Measurements from ENCODE around the gene PLA2G4A.

PLA2G4A gene

DNA sequence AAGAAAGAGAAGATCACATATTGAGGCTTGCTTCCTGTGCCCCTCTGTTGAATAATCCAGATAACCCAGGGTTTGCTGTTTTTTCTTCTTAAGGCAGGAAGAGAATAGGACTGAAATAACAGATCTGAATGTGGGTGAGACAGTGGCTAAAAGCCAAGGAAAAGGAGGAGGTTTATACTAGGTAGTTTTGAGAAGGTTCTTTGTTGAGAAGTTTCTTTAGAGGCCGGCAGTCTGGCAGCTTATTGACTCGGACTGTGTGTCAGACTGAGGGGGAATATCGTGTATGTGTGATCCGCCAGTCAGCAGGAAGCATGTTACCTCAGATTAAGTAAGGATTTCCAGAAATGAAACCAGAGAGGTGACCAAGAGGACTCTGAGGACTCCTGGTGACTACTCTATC is 119.8 kb downstream of the PLA2G4A start:
- DNase-seq (ENCODE audit: low read depth): no peak
- no peak for TF ChIP-seq CTCF (IDR thresholded peaks at IDR 0.05; ENCODE audit: control insufficient read depth, extremely low read depth, insufficient read depth)
- no peak overlapping the region for H3K4me3 ChIP-seq (ENCODE audit: low read depth, low read length)

DNA sequence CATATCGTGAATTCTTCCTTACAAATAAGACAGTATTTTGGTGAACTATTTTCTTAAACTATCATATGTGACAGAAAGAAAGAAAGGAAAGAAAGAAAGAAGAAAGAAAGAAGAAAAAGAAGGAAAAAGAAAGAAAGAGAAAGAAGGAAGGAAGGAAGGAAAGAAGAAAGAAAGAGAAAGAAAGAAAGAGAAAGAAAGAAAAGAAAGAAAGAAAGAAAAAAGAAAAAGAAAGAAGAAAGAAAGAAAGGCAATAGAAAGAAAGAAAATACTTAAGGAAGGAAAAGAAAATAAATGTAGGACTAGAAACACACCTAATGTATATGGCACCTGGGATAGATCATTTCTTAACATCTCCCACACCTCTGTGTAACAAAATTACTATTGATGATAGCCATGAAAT is 120.4 kb downstream of the PLA2G4A start:
- no peak overlapping the region for H3K4me3 ChIP-seq (ENCODE audit: low read depth, low read length)
- no peak for DNase-seq (ENCODE audit: low read depth)
- TF ChIP-seq CTCF (IDR thresholded peaks at IDR 0.05; ENCODE audit: control insufficient read depth, extremely low read depth, insufficient read depth): no peak

DNA sequence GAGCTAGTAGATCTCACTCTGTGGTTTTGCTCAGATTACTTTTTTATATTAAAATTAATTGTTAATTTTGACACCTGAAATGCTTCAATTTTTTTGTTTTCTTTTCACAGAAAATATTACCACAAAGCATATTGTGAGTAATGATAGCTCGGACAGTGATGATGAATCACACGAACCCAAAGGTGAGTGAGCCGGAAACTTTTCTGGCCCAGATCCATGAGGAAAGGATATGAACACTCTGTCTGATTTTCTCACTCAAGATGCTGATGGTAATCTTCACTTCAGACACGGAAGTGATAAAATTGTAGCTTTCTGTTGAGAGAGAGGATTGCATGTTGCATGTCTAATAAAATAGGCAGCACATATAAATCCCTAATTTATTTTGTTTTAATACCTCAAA is 121.8 kb downstream of the PLA2G4A start:
- TF ChIP-seq CTCF (IDR thresholded peaks at IDR 0.05; ENCODE audit: control insufficient read depth, extremely low read depth, insufficient read depth): no peak
- no peak for DNase-seq (ENCODE audit: low read depth)

GRCh38 chr1:186953876-186954275 is 125.1 kb downstream of the PLA2G4A start:
- no peak for TF ChIP-seq CTCF (IDR thresholded peaks at IDR 0.05; ENCODE audit: control insufficient read depth, extremely low read depth, insufficient read depth)
- no peak for DNase-seq (ENCODE audit: low read depth)
- no peak overlapping the region for H3K4me3 ChIP-seq (ENCODE audit: low read depth, low read length)

More for the DNA sequence above, 121.8 kb downstream of the PLA2G4A start:
- no peak overlapping the region for H3K4me3 ChIP-seq (ENCODE audit: low read depth, low read length)

GRCh38 chr1:186957314-186957713 is 128.6 kb downstream of the PLA2G4A start:
- H3K4me3 ChIP-seq (ENCODE audit: low read depth, low read length): no peak overlapping the region
- DNase-seq (ENCODE audit: low read depth): no peak
- no peak for TF ChIP-seq CTCF (IDR thresholded peaks at IDR 0.05; ENCODE audit: control insufficient read depth, extremely low read depth, insufficient read depth)

DNA sequence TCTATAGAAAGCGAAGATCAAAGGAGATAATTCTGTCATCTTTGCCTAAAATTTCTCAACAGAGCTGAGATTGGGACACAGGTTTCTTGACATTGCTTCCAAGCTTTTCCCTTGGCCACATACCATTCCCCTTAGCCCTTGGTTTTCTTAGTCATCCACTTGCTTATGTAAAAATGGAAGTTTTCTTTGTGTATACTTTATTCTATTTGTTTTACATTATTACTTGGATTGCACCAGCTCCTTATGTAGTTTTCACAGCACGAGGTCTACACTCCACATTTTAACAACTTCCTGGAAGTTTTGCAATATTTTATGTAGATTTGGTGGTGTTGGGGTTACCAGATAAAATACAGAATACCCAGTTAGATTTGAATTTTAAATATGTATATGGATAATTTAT is 129.8 kb downstream of the PLA2G4A start:
- no peak for DNase-seq (ENCODE audit: low read depth)
- no peak overlapping the region for H3K4me3 ChIP-seq (ENCODE audit: low read depth, low read length)
- TF ChIP-seq CTCF (IDR thresholded peaks at IDR 0.05; ENCODE audit: control insufficient read depth, extremely low read depth, insufficient read depth): no peak

- no peak for DNase-seq (ENCODE audit: low read depth)
- no peak for TF ChIP-seq CTCF (IDR thresholded peaks at IDR 0.05; ENCODE audit: control insufficient read depth, extremely low read depth, insufficient read depth)
- H3K4me3 ChIP-seq (ENCODE audit: low read depth, low read length): no peak overlapping the region
Observed at GRCh38 chr1:186960861-186961260, 132.1 kb downstream of the PLA2G4A start.

All from LNCaP clone FGC (cell line).